HG03520 (cell line): ENCODE measurements around the gene IMPG1.
A peak's percentile ranks its signal among the peaks of the same experiment; 100 is the strongest.
"Not testable (repeated sequence)": the region's sequence is repeated elsewhere in the genome, so short reads cannot be mapped to it uniquely, and the experiment has no call there.

Experiments used
- ATAC-seq: cut with Tn5 transposase; IDR thresholded peaks from one replicate; pipeline ENCODE4 v1.9.1; 2021; ENCODE audit warnings: mild to moderate bottlenecking, moderate library complexity; ENCODE audit not compliant: unreplicated experiment

Gene IMPG1

GRCh38 chr6:75963569-75963968 is 108.9 kb downstream of the IMPG1 start:
- no peak for ATAC-seq

DNA sequence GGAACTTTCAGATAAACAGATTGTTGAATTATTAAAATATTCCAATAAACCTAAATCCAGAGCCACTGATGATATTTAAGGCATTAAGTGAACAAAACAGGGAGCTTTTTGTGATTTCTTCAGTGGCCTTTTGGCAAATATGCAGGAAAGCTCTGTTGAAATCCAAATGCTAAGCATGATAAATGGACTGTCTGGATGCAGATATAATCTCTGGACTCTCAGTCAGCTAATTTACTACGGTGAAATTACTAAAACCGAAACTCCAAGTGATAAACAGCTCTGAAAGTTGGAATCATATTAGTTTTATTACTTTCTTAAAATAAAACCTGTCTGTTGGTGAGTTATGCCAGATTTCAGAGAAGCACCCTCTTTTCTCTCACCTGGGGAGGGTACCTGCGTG is 120.3 kb downstream of the IMPG1 start:
- no peak for ATAC-seq

- ATAC-seq, result no peak
Observed at GRCh38 chr6:75947935-75948334, 124.5 kb downstream of the IMPG1 start.

GRCh38 chr6:75946146-75946831 is 126.2 kb downstream of the IMPG1 start:
- no peak for ATAC-seq

DNA sequence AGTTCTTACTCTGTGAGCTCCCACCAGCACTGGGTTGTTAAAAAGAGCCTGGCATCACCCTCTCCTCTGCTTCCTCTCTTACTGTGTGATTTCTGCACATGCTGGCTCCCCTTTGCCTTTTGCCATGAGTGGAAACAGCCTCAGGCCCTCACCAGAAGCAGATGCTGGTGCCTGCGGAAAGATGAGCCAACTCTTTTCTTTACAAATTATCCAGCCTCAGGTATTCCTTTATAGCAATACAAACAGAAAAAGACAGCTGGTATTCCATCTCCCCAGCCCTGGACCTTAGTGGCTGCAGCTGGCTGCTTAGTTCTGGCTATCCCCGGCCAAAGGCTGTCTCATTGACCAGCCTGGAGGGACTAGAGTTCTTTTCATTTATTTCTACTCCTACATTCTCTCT is 129.1 kb downstream of the IMPG1 start:
- no peak for ATAC-seq

DNA sequence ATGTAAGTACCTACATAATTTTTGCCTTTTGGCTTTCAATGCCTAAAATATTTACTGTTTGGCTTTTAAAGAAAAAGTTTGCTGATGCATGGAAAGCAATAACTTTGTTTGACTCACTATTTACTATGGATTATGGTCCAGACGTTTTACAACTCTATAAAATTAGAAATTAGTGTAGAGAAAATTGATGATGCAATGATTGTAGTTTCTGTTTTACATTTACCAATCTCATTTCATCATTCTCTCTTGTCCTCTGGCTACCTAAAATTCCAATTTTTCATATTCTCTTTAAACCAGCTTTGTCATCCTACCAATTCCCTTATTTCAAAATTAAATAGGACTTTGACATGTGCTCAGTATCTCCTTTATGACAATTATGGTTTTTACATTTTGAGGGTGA is 131.0 kb downstream of the IMPG1 start:
- no peak for ATAC-seq

- ATAC-seq, result no peak
Observed at GRCh38 chr6:75940564-75940963, 131.9 kb downstream of the IMPG1 start.

- no peak for ATAC-seq
Observed at GRCh38 chr6:75937846-75938245, 134.6 kb downstream of the IMPG1 start.

DNA sequence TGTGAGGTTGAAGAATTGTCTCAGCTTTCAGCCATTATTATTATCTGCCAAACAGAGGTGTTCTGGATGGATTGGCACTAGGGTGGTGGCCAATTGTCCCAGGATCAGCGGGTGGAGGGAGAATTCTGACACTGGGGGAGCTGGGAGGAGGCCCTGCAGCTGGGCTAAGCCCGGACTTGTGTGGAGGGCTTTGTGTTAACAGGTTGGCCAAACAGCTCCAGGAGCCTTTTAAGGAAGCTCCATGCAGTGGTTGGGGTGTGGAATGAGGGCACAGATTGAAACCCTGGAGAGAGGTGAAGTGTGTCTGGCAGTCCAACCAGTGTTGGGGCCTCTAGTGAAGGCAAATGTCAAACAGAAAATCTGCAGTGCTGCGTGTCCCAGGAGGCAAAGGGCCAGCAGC is 135.8 kb downstream of the IMPG1 start:
- ATAC-seq, result no peak

- ATAC-seq, result peak; percentile 6
Observed at GRCh38 chr6:75935473-75935793, 137.0 kb downstream of the IMPG1 start.

DNA sequence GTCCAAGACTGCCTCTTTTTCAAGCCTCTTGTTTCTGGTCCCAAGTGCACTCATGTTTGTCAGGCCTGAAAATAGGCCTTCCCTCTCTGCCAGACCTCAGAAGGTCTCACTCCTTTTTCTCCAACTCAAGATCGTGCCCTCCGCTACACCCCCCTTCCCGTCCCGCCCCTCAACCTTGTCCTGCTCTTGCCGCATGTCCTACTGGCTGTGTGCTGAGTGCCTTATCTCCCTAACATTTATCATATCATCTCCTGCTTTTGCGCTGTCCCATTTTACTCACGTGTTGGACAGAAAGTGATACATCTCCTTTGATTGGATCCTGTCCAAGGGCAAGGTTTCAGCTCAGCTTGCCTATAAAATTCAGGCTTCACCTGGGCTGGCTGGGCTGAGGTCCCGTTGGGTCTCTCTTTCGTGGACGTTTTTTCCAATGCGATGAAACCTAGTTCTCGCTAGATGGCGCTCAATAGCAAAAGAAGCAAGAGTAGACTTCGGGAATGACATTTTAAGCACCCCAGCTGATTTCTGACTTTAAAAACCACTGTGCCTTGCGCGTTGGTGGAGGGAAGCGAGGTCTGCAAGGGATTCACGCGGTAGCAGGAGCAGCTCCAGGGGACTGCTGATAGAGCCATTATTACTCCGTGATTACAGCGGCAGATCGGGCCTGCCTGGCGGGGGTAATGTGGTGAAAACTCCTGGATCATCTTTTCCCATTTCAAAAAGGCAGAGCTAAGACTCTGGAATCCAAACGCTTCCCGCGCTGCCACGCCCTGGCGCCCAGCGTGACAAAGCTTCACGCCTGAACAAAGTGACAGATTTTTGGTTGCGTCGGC is 137.6 kb downstream of the IMPG1 start:
- ATAC-seq, result peak; percentile 72

GRCh38 chr6:75933387-75933975 is 139.0 kb downstream of the IMPG1 start:
- ATAC-seq, result no peak

GRCh38 chr6:75932067-75932466 is 140.4 kb downstream of the IMPG1 start:
- ATAC-seq, result no peak

DNA sequence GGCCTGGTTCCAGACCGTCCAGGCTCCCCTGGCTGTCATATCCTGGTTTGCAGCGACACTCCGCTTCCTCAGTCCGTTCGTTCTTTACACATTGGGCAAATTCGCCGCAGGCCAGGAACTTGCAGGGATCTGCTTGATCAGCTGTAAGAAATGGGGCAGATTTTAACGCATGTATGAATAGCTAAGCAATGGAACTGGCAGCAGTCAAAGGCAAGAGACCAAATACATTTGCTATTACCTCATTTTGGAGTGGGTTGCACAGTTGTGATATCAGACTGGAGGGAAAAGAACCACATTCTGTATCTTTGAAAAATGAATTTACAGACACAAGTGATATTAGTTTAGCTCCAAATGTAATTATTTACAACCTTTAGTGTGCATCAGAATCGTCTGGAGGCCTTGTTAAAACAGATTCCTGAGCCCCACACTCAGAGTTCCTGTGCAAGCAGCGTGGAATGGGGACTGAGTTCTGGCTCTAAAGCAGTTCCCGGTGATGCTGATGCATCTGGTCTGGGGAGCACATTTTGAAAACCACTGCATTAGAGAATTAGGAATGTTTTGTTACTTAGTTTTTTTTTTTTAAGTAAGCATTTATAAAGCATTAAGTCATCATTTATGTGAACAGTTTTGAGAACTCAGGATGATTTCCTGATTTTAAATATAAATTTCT is 141.3 kb downstream of the IMPG1 start:
- ATAC-seq, result no peak

DNA sequence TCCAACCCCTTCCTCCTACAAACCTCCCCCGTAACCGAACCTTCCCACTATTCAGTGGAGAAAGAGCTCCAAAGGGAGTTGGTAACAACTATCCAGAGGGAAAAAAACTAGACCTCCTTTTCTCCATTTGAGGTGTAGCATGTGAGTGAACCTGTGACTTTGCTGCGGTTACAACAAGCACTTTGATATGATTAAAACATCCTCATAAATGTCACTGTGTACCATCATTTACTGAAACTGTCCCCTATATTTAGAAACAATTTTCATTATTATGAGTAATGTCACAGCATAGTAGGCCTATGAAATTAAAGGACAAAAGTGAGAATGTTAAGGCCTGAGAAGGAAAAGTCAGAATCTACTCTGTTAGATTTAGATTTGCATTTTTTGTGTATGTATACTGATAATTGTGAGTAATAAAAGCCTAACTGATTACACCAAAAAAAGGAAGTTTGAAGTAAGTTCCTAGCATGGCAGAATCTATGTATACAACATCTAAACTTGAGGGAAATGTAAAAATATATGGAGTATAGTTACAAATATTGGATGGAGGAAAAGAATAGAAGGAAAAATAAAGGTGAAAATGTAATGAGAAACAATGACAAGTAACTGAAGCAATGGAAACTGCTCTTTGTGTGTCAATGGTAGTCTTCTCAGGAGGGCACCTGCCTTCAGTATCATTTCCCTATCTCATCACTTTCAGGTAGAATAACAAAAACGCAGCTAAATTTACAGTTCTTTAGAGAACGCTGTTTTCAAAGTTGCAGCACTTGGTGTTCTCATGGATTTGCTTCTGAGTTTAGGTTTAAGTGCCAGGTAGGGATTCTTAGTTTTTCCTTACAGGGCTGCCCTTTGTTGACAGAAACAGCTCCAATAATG is 145.9 kb downstream of the IMPG1 start:
- peak; percentile 76 for ATAC-seq

DNA sequence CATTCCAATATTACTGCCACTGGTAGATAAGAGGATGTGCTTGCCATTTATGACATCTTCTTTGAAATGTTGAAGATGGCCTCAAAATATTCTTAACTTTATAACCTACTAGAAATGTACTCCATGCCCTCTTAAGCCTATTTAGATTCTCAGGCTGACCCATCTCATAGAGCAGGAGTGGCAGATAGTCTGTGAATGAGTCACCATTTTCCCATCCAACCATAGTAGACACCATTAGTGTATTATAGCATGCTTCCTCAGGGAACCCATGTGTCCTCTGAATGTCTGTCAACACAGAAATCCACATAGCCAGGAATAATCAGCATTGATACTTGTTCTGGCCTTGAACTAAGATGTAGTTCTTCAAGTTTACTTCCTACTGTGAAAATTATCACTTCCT is 150.2 kb downstream of the IMPG1 start:
- no peak for ATAC-seq

DNA sequence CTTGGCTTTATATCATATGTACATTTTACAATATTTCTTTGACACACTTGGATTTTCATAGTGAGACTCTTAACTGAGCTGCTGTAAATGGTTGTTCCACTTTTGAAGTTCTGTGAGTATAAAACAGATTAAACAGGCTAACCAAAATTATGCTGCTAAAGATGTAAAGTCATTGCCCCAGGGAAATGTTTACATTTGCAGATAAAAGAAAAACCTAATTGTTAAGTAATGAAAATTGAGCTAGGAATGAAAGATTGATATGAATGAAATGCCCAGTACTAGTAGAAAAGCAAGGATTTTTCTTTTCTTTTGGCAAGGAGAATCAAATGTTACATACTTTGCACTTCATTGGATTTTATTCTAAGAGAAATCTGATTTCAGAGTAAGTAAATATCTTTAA is 159.4 kb downstream of the IMPG1 start:
- no peak for ATAC-seq

GRCh38 chr6:75907444-75907843 is 165.0 kb downstream of the IMPG1 start:
- ATAC-seq, result no peak

- ATAC-seq, result no peak
Observed at GRCh38 chr6:75906871-75907270, 165.6 kb downstream of the IMPG1 start.

DNA sequence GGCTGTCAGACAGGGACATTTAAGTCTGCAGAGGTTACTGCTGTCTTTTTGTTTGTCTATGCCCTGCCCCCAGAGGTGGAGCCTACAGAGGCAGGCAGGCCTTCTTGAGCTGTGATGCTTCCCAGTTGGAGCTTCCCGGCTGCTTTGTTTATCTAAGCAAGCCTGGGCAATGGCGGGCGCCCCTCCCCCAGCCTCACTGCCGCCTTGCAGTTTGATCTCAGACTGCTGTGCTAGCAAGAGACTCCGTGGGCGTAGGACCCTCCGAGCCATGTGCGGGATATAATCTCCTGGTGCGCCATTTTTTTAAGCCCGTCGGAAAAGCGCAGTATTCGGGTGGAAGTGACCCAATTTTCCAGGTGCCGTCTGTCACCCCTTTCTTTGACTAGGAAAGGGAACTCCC is 167.3 kb downstream of the IMPG1 start:
- ATAC-seq, result not testable (repeated sequence)

- not testable (repeated sequence) for ATAC-seq
Observed at GRCh38 chr6:75900216-75900615, 172.2 kb downstream of the IMPG1 start.
